Raji (cell line): ENCODE measurements around the gene GNA12.

Experiments used
- POLR2A ChIP-seq: IDR thresholded peaks from 2 replicates; pipeline ENCODE4 v1.6.1; 2011; ENCODE audit warnings: low read depth, low read length, control low read depth; ENCODE audit not compliant: insufficient read depth

Gene GNA12

DNA sequence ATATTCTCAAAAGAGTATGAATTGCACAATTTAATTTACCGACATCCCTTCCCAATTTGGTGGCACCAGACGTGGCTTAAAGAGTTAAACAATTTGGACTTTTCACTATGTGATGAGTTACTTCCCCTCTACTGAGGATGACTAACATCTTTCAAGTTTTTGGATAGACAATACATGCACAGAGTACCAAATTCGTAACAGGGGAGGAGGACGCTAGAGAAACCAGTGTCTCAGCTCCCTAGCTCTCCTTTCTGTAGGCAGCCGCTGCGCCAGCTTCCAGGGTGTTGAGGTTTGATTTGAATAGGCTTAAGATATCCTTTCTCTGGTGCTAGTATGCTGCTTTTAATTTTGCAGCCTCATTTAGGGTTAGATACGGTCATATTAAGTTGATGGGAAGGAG lies 69.2 kb downstream of the GNA12 start:
- no peak for TF ChIP-seq POLR2A

DNA sequence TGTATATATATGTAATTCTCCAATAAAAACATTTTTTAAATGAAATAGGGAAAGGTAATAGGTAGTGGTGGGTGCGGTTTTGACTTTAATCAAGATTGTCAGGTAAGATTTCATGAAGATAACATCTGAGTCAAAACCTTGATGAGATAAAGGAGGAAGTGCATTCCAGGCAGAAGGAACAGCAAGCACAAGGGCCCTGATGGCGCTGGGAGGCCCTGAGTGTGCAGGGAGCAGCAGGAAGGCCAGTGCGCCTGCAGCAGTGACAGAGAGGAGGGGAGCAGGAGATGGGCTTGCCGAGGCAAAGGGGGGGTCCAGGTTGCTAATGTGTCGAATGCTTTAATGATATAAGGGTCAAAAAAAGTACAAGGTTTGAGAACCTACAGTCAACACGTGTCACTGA lies 69.8 kb downstream of the GNA12 start:
- TF ChIP-seq POLR2A, result no peak

DNA sequence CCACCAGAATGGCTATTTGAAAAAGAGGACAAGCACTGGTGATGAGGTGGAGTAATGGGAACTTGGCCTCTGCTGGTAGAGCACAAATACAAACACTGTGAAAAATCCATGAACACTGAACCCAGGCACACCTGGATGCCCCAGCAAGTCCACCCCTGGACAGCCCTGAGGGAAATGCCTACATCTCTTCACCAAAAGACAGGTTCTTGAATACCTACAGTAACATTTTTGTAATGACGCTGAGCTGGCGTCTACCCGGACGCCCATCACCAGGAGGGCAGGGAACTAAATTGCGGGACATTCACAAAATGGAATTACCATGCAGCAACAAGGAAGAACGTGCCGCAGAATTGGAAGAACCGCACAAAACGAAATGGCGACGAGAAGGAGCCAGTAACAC lies 70.5 kb downstream of the GNA12 start:
- no peak for TF ChIP-seq POLR2A

DNA sequence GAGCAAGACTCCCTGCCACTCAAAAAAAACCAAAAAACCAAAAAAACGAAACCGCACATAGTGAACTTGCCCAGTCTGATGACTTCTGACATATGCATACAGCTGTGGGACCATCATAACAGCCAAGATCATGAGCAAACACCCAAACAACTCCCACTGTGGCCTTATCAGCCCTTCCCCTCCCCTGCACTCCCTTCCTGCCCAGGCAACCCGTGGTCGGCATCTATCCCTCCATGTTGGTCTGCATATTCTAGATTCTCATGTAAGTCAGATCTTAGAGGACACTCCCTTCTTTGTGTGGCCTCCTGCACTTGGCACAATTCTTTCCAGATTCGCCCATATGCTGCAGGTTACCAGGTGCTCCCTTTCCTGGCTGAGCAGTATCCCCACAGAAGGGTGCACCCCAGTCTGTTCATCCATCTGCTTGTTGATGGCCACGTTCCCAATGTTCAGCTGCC lies 72.8 kb downstream of the GNA12 start:
- no peak for TF ChIP-seq POLR2A

DNA sequence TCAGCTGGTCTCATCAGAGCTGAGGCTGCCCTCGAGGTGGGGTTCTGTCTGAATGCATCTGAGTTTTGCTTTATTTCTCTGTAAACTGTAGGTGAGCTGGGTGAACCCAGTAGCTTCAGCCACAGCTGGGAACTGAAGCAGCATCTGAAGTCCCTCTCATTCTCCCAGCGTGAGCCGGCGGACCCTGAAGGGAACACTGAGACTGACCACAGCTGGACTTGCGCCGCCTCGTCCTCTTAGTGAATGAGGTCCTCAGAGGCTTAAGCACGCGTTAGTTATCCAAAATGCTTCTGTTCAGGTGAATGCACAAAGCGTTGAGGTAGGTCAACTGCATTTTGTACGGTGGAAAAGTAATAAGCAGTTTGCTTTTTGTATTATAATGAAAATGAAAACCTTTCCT lies 79.5 kb downstream of the GNA12 start:
- TF ChIP-seq POLR2A, result no peak

DNA sequence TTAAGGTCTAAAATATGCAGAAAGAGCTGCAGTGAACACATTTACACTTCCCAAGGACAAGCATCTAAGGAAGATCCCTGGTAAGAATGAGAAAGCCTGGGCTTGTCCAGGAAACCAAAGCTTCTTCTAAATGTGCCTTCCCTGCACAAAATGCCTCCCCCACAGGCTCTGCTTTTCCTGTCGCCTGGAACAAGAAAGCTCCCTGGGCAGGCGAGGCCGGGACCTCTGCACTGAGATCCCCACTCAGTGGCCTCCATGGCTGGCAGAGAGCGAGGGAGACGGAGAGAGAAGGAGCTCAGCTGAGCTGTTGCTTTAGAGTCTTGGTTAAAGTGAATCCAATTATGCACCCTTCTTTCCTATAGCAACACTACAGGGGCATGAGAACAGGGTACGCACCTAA lies 80.5 kb downstream of the GNA12 start:
- TF ChIP-seq POLR2A, result no peak

DNA sequence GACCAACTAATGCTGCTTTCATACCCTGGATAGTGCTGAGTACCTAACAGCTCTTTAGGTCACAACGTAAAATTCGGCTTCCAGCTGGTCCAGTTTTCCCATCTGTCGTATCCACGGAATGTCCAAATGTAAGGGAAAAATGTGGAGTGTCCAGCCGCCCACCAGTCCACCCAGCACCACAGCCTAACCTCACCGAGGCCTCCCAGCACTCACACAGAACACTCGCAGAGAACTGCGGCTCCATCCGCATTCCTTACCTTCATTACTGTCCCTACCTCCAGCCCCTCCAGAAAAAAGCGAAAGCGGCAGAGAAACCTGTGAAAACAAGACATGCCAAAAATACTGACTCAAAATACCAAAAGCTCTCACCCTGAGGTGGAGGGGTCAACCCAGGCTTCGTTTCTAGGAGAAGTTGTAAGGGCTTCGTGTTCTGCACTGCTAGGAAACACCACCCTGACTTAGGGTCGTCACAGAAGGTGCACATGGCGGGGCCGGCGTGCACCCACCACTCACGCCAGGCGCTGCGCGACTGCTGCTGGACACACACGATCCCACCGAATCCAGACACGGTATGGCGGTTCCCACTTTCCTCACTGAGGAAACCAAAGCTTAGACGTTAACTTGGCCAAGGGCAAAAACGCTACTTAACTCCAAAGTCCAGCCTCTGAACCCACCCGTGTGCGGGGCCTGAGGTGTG lies 82.2 kb downstream of the GNA12 start:
- no peak for TF ChIP-seq POLR2A

DNA sequence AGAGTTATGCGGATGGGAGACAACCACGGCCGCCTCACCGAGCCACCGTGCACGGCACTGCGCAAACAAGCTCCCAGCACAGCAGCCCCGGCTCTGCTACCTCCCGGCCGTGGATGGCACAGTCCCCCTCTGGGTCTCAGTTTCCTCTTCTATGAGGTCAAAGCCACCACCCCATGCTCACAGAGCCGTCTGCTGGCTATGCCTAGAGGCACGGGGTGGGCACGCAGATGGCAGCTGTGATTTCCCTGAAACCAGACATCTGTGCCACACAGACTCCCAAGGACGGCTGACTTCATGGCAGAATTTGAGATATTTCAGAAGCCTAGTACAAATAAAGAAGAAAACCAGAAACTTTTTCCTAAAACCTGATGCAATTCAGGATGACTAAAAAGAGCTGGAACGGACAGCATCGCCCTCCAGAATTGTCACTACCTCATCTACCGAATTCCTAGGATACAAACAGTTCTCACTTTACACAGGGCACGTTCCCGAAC lies 82.9 kb downstream of the GNA12 start:
- TF ChIP-seq POLR2A, result no peak

DNA sequence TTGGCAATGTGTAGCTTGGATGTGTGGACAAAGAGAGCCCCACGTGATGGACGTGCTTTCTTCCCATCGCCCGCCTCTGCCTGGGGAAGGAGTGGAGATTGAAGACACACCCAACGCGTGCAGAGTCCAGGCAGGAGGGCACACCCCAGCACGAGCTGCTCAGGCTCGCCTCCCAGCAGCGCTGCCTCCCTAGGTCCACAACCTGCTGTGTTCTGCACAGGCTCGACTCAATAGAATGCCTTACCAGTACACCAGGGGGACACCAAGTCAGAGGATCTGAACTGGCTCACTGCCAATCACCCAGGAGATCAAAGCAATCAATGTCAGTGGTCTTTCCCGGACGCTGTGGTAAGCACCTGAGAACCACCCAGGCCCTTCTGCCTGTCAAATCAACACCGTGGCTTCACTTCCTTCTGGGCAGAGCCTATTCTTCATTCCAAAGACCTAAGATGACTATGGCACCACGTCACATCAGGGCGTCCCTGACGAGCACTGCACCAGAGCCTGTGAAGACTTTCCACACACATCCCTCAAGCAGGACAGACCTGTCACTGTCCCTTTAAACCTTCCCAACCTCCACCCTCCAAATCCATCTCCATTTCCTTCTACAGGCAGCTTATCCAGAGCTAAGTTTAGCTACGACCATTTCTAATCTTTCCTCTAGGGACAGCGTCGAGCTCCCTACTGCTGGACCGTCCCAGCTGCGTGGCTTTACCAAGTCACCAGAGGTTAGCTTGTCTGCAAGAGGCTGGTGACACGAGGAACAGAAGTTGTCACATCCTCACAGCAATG lies 83.8 kb downstream of the GNA12 start:
- no peak for TF ChIP-seq POLR2A

DNA sequence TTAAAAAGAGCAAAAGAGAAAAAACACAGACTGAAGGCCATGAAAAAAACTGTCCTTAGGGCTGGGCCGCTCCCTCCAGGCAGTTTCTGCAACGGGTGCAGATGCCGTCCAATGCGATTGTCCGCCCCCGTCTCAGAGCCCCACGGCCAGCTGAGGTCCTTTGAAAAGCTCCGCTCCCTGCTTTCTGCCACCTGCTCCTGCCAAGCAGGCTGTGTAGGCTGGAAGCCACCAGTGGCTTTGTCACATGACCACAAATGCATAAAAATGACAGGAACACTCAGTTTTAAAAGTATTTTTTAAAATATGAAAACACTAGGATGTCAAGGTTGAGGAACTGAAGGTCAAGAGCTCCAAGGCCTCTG lies 84.4 kb downstream of the GNA12 start:
- no peak for TF ChIP-seq POLR2A

DNA sequence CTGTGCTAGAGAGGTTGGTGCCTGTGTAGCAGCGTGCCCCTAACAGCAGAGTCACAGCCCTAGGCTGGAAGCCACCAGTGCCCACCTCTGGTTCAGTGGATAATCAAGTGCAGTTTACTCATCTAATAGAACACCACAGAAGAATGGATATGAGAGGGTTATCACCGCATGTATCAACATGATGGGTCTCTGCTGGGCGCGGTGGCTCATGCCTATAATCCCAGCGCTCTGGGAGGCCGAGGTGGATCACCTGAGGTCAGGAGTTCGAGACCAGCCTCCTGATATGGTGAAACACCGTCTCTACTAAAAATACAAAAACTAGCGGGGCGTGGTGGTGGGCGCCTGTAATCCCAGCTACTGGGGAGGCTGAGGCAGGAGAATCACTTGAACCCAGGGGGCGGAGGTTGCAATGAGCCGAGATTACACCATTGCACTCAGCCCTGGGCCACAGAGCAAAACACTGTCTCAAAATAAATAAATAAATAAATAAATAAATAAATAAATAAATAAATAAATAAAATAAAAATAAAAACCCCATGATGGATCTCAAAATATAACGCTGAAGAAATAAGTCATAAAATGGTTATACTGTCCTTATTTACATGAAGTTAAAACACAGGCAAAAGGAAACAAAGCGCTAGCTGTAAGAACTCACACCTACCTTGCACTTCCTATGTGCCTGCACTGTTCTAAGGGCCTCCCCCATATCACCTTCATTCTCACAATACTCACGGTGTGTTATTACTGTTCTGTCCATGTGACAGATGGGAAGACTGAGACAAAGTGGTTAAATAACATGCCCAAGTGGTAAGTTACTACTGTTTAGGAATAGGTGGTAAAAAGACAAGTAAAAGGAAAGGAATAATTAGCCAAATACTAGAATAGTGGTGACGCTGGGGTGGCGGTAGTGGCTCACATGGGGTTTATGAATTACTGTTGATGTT lies 85.2 kb downstream of the GNA12 start:
- TF ChIP-seq POLR2A, result no peak

DNA sequence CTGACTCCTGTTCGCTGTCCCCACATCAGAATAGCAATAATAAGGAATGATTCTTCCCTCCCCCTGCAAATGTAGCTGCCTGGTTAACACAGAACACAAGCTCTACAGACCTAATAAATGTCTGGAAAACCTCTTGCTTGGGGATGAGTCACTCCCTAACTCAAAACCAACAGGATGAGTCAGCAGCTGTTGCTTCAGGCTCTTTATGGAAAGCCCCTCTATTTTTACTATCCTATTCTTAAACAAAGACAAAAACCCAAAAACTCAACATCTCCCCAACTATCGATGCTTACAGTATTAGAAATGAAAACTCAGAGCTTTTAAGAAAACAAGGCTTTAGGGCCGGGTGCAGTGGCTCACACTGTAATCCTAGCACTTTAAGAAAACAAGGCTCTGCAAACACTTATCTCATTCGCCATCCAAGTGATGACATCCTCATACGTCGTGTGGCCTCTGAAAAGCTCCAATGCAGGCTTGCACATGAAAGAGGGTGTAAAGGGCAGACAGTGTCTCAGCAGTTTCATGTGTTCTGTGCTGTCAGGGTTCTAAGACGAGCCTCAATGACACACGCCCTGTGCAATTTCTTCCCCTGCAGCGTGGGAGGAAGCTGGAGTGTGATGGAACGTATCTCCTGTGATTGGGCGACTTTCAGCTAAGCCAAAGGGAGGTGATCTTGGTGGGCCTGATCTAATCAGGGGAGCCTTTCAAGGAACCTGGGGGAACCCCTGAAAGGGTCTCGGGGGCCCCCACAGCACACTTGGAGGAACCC lies 86.0 kb downstream of the GNA12 start:
- no peak for TF ChIP-seq POLR2A

DNA sequence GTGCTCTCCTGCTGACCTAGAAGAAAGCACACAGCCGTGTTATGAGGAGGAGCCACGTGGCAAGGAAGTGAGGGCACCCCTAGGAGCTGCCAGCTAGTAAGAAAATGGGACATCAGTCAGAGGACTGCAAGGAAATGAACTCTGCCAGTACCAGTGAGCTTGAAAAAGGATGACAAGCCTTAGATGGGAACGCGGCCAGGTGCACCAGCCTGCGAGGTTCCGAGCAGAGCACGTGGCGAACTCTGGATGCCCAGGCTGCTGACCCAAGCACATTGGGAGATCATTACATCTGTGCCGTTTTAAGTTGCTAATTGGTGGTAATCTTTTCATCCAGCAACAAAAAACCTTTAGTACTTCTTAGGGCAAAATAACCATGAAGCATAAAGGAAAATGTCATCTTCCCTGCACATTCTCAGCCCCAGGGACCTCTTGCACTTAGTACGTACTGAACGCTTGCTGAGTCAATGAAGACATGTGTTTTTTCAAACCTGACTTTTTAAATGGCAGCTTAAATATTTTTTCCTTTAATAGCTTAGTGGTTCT lies 86.7 kb downstream of the GNA12 start:
- TF ChIP-seq POLR2A, result no peak

DNA sequence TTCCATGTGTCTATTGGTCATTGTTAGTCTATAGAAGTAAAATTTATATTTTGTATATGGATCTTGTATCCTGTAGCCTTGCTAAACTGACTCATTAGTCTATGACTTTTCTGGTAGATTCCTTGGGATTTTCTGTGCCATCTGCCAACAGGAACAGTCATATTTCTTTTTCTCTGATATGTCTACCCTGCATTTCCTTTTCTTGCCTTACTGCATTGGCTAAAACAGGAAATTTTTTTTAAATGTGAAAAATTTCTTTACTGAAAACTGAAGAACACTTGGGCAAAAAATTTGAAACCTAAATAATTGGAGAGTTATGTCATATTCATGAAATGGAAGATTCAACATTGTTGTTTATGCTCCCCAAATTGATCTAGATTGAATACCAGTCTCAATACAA lies 88.6 kb downstream of the GNA12 start:
- TF ChIP-seq POLR2A, result no peak
